IMR-90 (cell line): Measurements from ENCODE around the gene IFRD1.

Experiments
- CHD1 ChIP-seq: IDR thresholded peaks from 2 replicates; pipeline ENCODE4 v1.6.1; 2012; ENCODE audit warnings: low read depth, low read length, improper control_type of control experiment
- RFX5 ChIP-seq: IDR thresholded peaks from 2 replicates; pipeline ENCODE4 v1.8.0; 2012; ENCODE audit warnings: low read depth, mild to moderate bottlenecking, low read length, moderate library complexity
- TF ChIP-seq, protein P1 (sequence below): conservative IDR thresholded peaks from 2 replicates; pipeline ENCODE4 v1.5.1; 2012; ENCODE audit warnings: mild to moderate bottlenecking, low read depth, low read length, improper control_type of control experiment

DNA sequence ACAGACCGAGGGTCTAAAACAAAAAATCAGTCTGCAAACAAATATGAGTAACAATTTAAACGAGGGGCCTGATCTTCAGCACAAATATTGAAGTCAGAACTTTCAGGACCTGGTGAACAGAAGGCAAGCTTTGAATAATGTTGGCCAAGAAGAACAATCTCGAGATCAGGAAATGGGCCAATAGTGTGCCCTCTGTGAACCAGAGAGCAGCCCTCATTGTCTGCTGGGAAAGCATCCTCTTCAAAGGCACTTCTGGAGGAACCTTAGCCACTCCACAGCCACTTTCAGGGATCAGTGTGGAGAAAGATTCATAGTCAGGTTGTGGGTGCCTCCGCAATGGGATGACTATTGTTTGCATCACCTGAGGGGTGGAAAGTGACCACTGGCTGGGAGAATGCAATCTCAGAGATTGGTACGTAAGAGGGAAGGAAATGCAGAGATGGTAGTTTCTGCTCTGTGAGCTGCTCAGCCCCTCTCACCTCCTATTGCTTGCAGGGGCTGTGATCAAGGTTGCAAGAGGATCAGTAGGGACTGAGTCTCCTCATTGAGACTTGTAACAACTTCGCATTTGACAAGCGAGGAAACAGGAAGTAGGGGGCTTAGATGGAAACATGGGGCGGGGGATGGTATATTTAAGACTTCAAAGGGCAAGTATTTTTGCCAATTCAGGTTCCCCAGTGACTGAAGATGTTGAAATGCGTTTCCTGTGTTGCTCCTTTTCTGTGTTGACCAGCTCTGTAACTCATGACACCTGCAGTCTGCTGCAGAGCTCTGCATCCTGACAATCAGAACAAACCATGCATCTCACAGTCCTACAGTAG, 28.4 kb upstream of the IFRD1 start:
- TF ChIP-seq, protein P1, sequence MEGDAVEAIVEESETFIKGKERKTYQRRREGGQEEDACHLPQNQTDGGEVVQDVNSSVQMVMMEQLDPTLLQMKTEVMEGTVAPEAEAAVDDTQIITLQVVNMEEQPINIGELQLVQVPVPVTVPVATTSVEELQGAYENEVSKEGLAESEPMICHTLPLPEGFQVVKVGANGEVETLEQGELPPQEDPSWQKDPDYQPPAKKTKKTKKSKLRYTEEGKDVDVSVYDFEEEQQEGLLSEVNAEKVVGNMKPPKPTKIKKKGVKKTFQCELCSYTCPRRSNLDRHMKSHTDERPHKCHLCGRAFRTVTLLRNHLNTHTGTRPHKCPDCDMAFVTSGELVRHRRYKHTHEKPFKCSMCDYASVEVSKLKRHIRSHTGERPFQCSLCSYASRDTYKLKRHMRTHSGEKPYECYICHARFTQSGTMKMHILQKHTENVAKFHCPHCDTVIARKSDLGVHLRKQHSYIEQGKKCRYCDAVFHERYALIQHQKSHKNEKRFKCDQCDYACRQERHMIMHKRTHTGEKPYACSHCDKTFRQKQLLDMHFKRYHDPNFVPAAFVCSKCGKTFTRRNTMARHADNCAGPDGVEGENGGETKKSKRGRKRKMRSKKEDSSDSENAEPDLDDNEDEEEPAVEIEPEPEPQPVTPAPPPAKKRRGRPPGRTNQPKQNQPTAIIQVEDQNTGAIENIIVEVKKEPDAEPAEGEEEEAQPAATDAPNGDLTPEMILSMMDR: no peak
- TF ChIP-seq CHD1 (no peak), RFX5 (no peak)
